Tibial nerve (tissue), 4 donors: ENCODE measurements around the gene RABGGTA. TPM values are rescaled to one million over a fixed set of nuclear protein-coding genes. Genes with fewer than 3 reads are reported as not detected.
A peak's percentile ranks its signal among the peaks of the same experiment; 100 is the strongest.

Experiments used
- DNase-seq, 2 donors: peaks; one replicate each; pipeline ENCODE4 v3.0.0-alpha.2; 2019; ENCODE audit warnings: low spot score in 2 of 2
- H3K27ac ChIP-seq, 4 donors: fragments of 200-600 bp; sonication (generic) in 3 of 4; one replicate each; pipeline ENCODE4 v1.5.1; 2017 to 2019; ENCODE audit warnings: mild to moderate bottlenecking in 1 of 4
- H3K27me3 ChIP-seq, 2 donors: fragments of 200-600 bp; sonication (generic) in 1 of 2; one replicate each; pipeline versions ENCODE4 v1.5.1 to v1.6.0; 2017 to 2019
- H3K36me3 ChIP-seq, 3 donors: fragments of 200-600 bp; sonication (generic); one replicate each; pipeline ENCODE4 v1.5.1; 2018 to 2019
- H3K4me1 ChIP-seq, 4 donors: fragments of 200-600 bp; sonication (generic) in 3 of 4; one replicate each; pipeline ENCODE4 v1.5.1; 2017 to 2019
- H3K4me3 ChIP-seq, 4 donors: fragments of 200-600 bp; sonication (generic) in 3 of 4; one replicate each; pipeline ENCODE4 v1.5.1; 2017 to 2019; ENCODE audit warnings: mild to moderate bottlenecking in 1 of 4, moderate library complexity in 1 of 4
- H3K9me3 ChIP-seq, 4 donors: fragments of 200-600 bp; sonication (generic) in 3 of 4; one replicate each; pipeline ENCODE4 v1.5.1; 2017 to 2019
- CTCF ChIP-seq, 5 experiments: fragments of 200-600 bp in 3 of 5; fragments of 450-650 bp in 2 of 5; sonication (generic) in 3 of 5; IDR thresholded peaks; one replicate each; pipeline ENCODE4 v1.5.1; 2016 to 2019; ENCODE audit warnings: antibody characterized with exemption in 5 of 5, mild to moderate bottlenecking in 3 of 5, moderate library complexity in 2 of 5
- EP300 ChIP-seq, 2 donors: sonication (generic); formaldehyde crosslinking; IDR thresholded peaks; one replicate each; pipeline ENCODE4 v1.6.1; 2017; ENCODE audit warnings: antibody characterized with exemption in 2 of 2, mild to moderate bottlenecking in 1 of 2
- POLR2A ChIP-seq, 2 donors: fragments of 450-650 bp; IDR thresholded peaks; one replicate each; pipeline ENCODE4 v1.6.1; 2017; ENCODE audit warnings: antibody characterized with exemption in 2 of 2, mild to moderate bottlenecking in 2 of 2, moderate library complexity in 2 of 2
- WGBS, 2 donors: methylation state at CpG; one replicate each; pipeline ENCODE4 v1.1.5; 2018; 5-methylcytosine and 5-hydroxymethylcytosine counted together
- total RNA-seq, 4 donors: library from RNA; depleted of rRNA; stranded (reverse); fragments of >200 nt; gene quantifications; one replicate each; pipeline ENCODE4 v1.1.0, GENCODE V29; 2016

The RABGGTA gene
- total RNA-seq, 4 donors from 2014 or later, result 36.5 to 68.4 (median 42.9) TPM

GRCh38 chr14:24296341-24297157, 25.2 kb upstream of the RABGGTA start:
- Histone ChIP-seq H3K36me3 (peaks cover 0 to 47% (median 6%) of the 10 kb centered on the region in 3 donors), H3K9me3 (no peaks in the 10 kb centered on the region), H3K4me1 (peaks cover 0 to 47% (median 13%) of the 10 kb centered on the region in 4 donors), H3K4me3 (no peak overlapping the region), H3K27me3 (no peaks in the 10 kb centered on the region), H3K27ac (peak overlapping the region in 1 of 4 donors; percentile 31)
- DNase-seq, result peak in 1 of 2 donors; percentile 67
- peak; percentile 45 to 76 (median 58) for TF ChIP-seq CTCF (IDR thresholded peaks at IDR 0.05)
- TF ChIP-seq EP300 (IDR thresholded peaks at IDR 0.05), result peak in 1 of 2 donors; percentile 18
- TF ChIP-seq POLR2A (IDR thresholded peaks at IDR 0.05), result no peak
- 63 to 67% methylated on average over 12 of the region's 12 CpGs for WGBS, 2 donors

GRCh38 chr14:24293525-24293924, 22.1 kb upstream of the RABGGTA start:
- H3K27me3 ChIP-seq, result no peaks in the 10 kb centered on the region
- peaks cover 0 to 22% (median 2%) of the 10 kb centered on the region in 4 donors for H3K4me1 ChIP-seq
- H3K36me3 ChIP-seq, result peaks cover 0 to 71% (median 17%) of the 10 kb centered on the region in 3 donors
- no peak for TF ChIP-seq CTCF (IDR thresholded peaks at IDR 0.05)
- no peak for TF ChIP-seq POLR2A (IDR thresholded peaks at IDR 0.05)
- TF ChIP-seq EP300 (IDR thresholded peaks at IDR 0.05), result no peak
- H3K27ac ChIP-seq, result no peak overlapping the region
- WGBS, 2 donors, result 88 to 91% methylated on average over 2 of the region's 2 CpGs
- no peak for DNase-seq
- no peak overlapping the region for H3K4me3 ChIP-seq
- no peaks in the 10 kb centered on the region for H3K9me3 ChIP-seq

GRCh38 chr14:24292118-24292807, 20.9 kb upstream of the RABGGTA start:
- Histone ChIP-seq H3K9me3 (no peaks in the 10 kb centered on the region), H3K27ac (no peak overlapping the region), H3K36me3 (peaks cover 0 to 71% (median 17%) of the 10 kb centered on the region in 3 donors), H3K4me1 (peaks cover 0 to 10% (median 0%) of the 10 kb centered on the region in 4 donors), H3K4me3 (no peak overlapping the region), H3K27me3 (no peaks in the 10 kb centered on the region)
- DNase-seq, result no peak
- no peak for TF ChIP-seq CTCF (IDR thresholded peaks at IDR 0.05)
- no peak for TF ChIP-seq EP300 (IDR thresholded peaks at IDR 0.05)
- no peak for TF ChIP-seq POLR2A (IDR thresholded peaks at IDR 0.05)
- WGBS, 2 donors, result 84 to 88% methylated on average over 9 to 11 of the region's 11 CpGs

GRCh38 chr14:24291446-24292117, 20.2 kb upstream of the RABGGTA start:
- no peak for DNase-seq
- Histone ChIP-seq H3K9me3 (no peaks in the 10 kb centered on the region), H3K4me1 (peaks cover 0 to 3% (median 0%) of the 10 kb centered on the region in 4 donors), H3K4me3 (no peak overlapping the region), H3K27me3 (no peaks in the 10 kb centered on the region), H3K36me3 (peaks cover 0 to 71% (median 17%) of the 10 kb centered on the region in 3 donors), H3K27ac (no peak overlapping the region)
- WGBS, 2 donors, result 85 to 92% methylated on average over 3 of the region's 3 CpGs
- no peak for TF ChIP-seq CTCF (IDR thresholded peaks at IDR 0.05)
- no peak for TF ChIP-seq EP300 (IDR thresholded peaks at IDR 0.05)
- no peak for TF ChIP-seq POLR2A (IDR thresholded peaks at IDR 0.05)
